ENCODE measurements around the gene LPIN3. TPM values are rescaled to one million over a fixed set of nuclear protein-coding genes. Genes with fewer than 3 reads are reported as not detected.
A peak's percentile ranks its signal among the peaks of the same experiment; 100 is the strongest.

The LPIN3 gene
- total and polyA plus RNA-seq, 2 of the 4 experiments (the other 2 are of a cell fraction), result 2.3 to 8.3 TPM

DNA sequence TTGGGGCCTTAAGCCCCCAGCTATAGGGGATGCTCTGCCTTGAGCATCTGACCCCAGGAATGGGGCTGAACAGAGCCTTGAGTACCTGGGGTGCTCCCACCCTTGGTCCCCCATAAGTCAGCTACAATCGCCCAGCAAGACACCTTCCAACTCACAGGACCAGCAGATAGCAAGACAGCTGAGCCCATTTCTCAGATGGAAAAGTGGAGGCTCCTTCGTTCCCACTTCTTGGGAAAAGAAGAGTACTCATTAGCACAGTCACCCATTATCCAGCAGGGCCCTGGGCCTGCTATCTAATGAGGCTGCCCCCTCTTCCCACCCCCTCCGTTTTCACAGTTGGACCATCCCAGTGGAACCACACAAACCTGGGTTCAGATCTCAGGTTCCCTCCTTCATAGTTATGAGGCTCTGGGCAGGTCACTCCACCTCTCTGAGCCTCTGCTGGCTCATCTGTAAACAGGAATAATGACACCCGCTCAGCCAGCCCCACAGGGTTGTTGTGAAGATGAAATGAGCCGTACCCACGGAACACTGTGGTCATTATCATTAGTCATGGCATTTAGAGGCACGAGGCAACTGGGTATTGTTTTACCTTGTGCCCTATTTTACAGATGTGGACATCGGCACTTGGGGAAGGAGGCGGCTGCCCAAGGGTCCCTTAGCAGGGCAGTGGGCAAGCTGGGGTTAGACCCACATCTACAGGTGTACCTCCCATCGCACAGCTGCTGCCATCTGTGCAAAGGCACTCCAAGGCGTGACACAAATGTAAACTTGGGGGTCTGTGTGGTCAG is 4.5 kb downstream of the LPIN3 start:
- H4K20me1 ChIP-seq (ENCODE audit: insufficient read depth, low read length), result no peaks in the 10 kb centered on the region
- no peaks in the 10 kb centered on the region; the same call in 1 of the 2 replicates for H3K9me1 ChIP-seq (ENCODE audit: insufficient read depth, low read length)
- BruUV-seq (replicated peaks), result no TSS peak
- H3K4me2 ChIP-seq (ENCODE audit: low read depth, low read length), result no peak overlapping the region
- in situ Hi-C loops (cut with MboI; ENCODE audit: low sequenced_read_pairs) (loop anchor here (5.0 to 10.0 kb wide), 2 partner anchors 168 to 370 kb away; no protein-coding TSS in a partner anchor), dilution Hi-C loops (cut with HindIII; ENCODE audit: low sequenced_read_pairs, unreplicated experiment) (no loop called here), intact Hi-C loops (cut with micrococcal nuclease) (loop anchor here (10.0 kb wide), 1 partner anchor 350 kb away; no protein-coding TSS in a partner anchor)
- ChIA-PET POLR2A (ENCODE audit: unreplicated experiment) (no interaction called here), CTCF (interaction anchor here (1.0 kb wide), 1 partner anchor 16 kb away, joined by 3 read pairs; no protein-coding TSS in a partner anchor)
- H4K8ac ChIP-seq (ENCODE audit: low read depth in 2 of 2, low read length in 2 of 2), result no peak overlapping the region
- 74% methylated on average over 3 of the region's 11 CpGs; no CpG with 5 or more reads in 1 of the 2 experiments for WGBS, 2 experiments (ENCODE audit: extremely low coverage in 2 of 2, insufficient read length in 1 of 2)
- no peak overlapping the region for H4K5ac ChIP-seq (ENCODE audit: low read depth, low read length)
- H3K79me1 ChIP-seq (ENCODE audit: low read depth in 1 of 2, low read length in 2 of 2), result peaks cover 0 to 6% of the 10 kb centered on the region in 2 experiments; a peak in 1 of 4 replicates
- DNase-seq, result no peak
- no peak overlapping the region for H2BK20ac ChIP-seq (ENCODE audit: low read depth, low read length)
- H3K9ac ChIP-seq (ENCODE audit: low read depth, low read length), result no peak overlapping the region
- H3K27me3 ChIP-seq (ENCODE audit: control insufficient read depth, insufficient read depth, low read length), result no peaks in the 10 kb centered on the region
- H3K4me1 ChIP-seq (ENCODE audit: control insufficient read depth, insufficient read depth, low read length), result peaks cover 9% of the 10 kb centered on the region; the same call in 1 of the 2 replicates
- H3K14ac ChIP-seq (replicated peaks; ENCODE audit: low read depth, low read length), result no peak overlapping the region
- H2BK5ac ChIP-seq (ENCODE audit: low read depth, low read length, poor library complexity, severe bottlenecking), result no peak overlapping the region
- no peak overlapping the region for H2BK15ac ChIP-seq (ENCODE audit: low read depth, low read length)
- no peak overlapping the region for H2AK5ac ChIP-seq (ENCODE audit: low read depth, low read length)
- no peaks in the 10 kb centered on the region for H3K9me3 ChIP-seq (ENCODE audit: control insufficient read depth, insufficient read depth, low read length)
- H3K56ac ChIP-seq (ENCODE audit: extremely low read depth, insufficient read depth, low read length), result no peak overlapping the region
- H2AFZ ChIP-seq (replicated peaks; ENCODE audit: low read length, poor library complexity), result peak overlapping the region; percentile 17
- H3K27ac ChIP-seq (ENCODE audit: insufficient read depth, low read length), result no peak overlapping the region
- no peak overlapping the region for H2AK9ac ChIP-seq (replicated peaks; ENCODE audit: low read depth, low read length, poor library complexity)
- no peak overlapping the region for H3K4me3 ChIP-seq (ENCODE audit: insufficient read depth, low read depth, low read length)
- no peak for ATAC-seq (ENCODE audit: low read depth)
- no peak overlapping the region for H3K18ac ChIP-seq (ENCODE audit: low read depth, low read length)
- no peak overlapping the region for H2BK120ac ChIP-seq (ENCODE audit: low read depth, low read length)
- no peaks in the 10 kb centered on the region; the same call in 1 of the 2 replicates for H3K36me3 ChIP-seq (ENCODE audit: control insufficient read depth, insufficient read depth, low read length)
- H4K91ac ChIP-seq (ENCODE audit: insufficient read depth, low read depth, low read length), result no peak overlapping the region
- no peak overlapping the region for H3K23ac ChIP-seq (ENCODE audit: low read depth, low read length)
- no peak for TF ChIP-seq FOS (IDR thresholded peaks at IDR 0.05; ENCODE audit: low read depth, low read length)
- TF ChIP-seq POLR2A (IDR thresholded peaks at IDR 0.05; ENCODE audit: low read depth, low read length), result no peak
- TF ChIP-seq RAD21 (IDR thresholded peaks at IDR 0.05; ENCODE audit: low read length), result no peak
- TF ChIP-seq SMC3 (IDR thresholded peaks at IDR 0.05; ENCODE audit: low read depth, low read length), result no peak
- TF ChIP-seq MAZ (IDR thresholded peaks at IDR 0.05; ENCODE audit: borderline replicate concordance, low read depth, low read length), result no peak
- no peak for TF ChIP-seq MXI1 (IDR thresholded peaks at IDR 0.05; ENCODE audit: borderline replicate concordance, low read depth, low read length)
- no peak for TF ChIP-seq CHD1 (IDR thresholded peaks at IDR 0.05; ENCODE audit: low read depth, low read length)
- TF ChIP-seq, protein P1, sequence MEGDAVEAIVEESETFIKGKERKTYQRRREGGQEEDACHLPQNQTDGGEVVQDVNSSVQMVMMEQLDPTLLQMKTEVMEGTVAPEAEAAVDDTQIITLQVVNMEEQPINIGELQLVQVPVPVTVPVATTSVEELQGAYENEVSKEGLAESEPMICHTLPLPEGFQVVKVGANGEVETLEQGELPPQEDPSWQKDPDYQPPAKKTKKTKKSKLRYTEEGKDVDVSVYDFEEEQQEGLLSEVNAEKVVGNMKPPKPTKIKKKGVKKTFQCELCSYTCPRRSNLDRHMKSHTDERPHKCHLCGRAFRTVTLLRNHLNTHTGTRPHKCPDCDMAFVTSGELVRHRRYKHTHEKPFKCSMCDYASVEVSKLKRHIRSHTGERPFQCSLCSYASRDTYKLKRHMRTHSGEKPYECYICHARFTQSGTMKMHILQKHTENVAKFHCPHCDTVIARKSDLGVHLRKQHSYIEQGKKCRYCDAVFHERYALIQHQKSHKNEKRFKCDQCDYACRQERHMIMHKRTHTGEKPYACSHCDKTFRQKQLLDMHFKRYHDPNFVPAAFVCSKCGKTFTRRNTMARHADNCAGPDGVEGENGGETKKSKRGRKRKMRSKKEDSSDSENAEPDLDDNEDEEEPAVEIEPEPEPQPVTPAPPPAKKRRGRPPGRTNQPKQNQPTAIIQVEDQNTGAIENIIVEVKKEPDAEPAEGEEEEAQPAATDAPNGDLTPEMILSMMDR (conservative IDR thresholded peaks at IDR 0.05; ENCODE audit: low read depth, low read length), result no peak
- no peak overlapping the region for H3K4ac ChIP-seq (ENCODE audit: low read depth, low read length)

Measured in IMR-90 (cell line).